Uterus (tissue), 2 donors: ENCODE results near the gene CARD11.

ENCODE experiments used
- CTCF ChIP-seq, 4 experiments: fragments of 200-600 bp in 2 of 4; fragments of 450-650 bp in 2 of 4; sonication (generic) in 2 of 4; IDR thresholded peaks; one replicate each; pipeline ENCODE4 v1.5.1; 2016 to 2019; ENCODE audit warnings: antibody characterized with exemption in 4 of 4, mild to moderate bottlenecking in 2 of 4, moderate library complexity in 1 of 4
- POLR2A ChIP-seq, 2 donors: fragments of 450-650 bp; IDR thresholded peaks; one replicate each; pipeline ENCODE4 v1.6.1; 2016; ENCODE audit warnings: antibody characterized with exemption in 2 of 2, mild to moderate bottlenecking in 1 of 2, moderate library complexity in 1 of 2

DNA sequence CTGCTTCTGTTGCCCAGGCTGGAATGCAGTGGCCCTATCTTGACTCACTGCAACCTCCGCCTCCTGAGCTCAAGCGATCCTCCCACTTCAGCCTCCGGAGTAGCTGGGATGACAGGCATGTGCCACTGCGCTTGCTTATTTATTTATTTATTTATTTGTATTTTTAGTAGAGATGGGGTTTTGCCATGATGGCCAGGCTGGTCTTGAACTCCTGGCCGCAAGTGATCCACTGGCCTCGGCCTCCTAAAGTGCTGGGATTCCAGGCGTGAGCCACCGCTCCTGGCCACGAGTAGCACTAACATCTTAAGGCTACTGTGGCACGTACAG lies 70.9 kb downstream of the CARD11 start:
- no peak for TF ChIP-seq POLR2A (IDR thresholded peaks at IDR 0.05)
- TF ChIP-seq CTCF (IDR thresholded peaks at IDR 0.05), result no peak
